Breast epithelium (tissue), 4 donors: ENCODE measurements around the gene MAPT. TPM values are rescaled to one million over a fixed set of nuclear protein-coding genes. Genes with fewer than 3 reads are reported as not detected.

Source experiments
- DNase-seq, 2 donors: peaks; one replicate each; pipeline ENCODE4 v3.0.0-alpha.2; 2019; ENCODE audit warnings: low spot score in 2 of 2
- H3K27ac ChIP-seq, 2 donors: fragments of 200-600 bp; sonication (generic) in 1 of 2; one replicate each; pipeline ENCODE4 v1.5.1; 2016 to 2019; ENCODE audit warnings: mild to moderate bottlenecking in 1 of 2
- H3K27me3 ChIP-seq, 2 donors: fragments of 200-600 bp; sonication (generic) in 1 of 2; one replicate each; pipeline versions ENCODE4 v1.5.1 to v1.6.0; 2017 to 2019; ENCODE audit warnings: control low read depth in 1 of 2, mild to moderate bottlenecking in 1 of 2
- H3K36me3 ChIP-seq: fragments of 200-600 bp; one replicate; pipeline ENCODE4 v1.5.1; 2019
- H3K4me1 ChIP-seq, 2 donors: fragments of 200-600 bp; sonication (generic); one replicate each; pipeline ENCODE4 v1.5.1; 2016 to 2019; ENCODE audit warnings: control low read depth in 1 of 2
- H3K4me3 ChIP-seq, 3 donors: fragments of 200-600 bp; sonication (generic); 1 replicate in 2 of 3; 2 replicates in 1 of 3; pipeline ENCODE4 v1.5.1; 2016 to 2019; ENCODE audit warnings: mild to moderate bottlenecking in 3 of 3, moderate library complexity in 2 of 3
- H3K9me3 ChIP-seq, 2 donors: fragments of 200-600 bp; sonication (generic) in 1 of 2; one replicate each; pipeline ENCODE4 v1.5.1; 2016 to 2019; ENCODE audit warnings: control low read depth in 1 of 2
- CTCF ChIP-seq, 3 donors: fragments of 450-650 bp; IDR thresholded peaks; one replicate each; pipeline ENCODE4 v1.5.1; 2016 to 2017; ENCODE audit warnings: antibody characterized with exemption in 3 of 3, mild to moderate bottlenecking in 3 of 3, moderate library complexity in 3 of 3
- POLR2A ChIP-seq: fragments of 450-650 bp; IDR thresholded peaks from one replicate; pipeline ENCODE4 v1.6.1; 2016; ENCODE audit warnings: antibody characterized with exemption, mild to moderate bottlenecking, moderate library complexity
- POLR2AphosphoS5 ChIP-seq, 3 donors: sonication (generic); formaldehyde crosslinking; IDR thresholded peaks; one replicate each; pipeline ENCODE4 v1.6.1; 2017; ENCODE audit warnings: antibody characterized with exemption in 3 of 3
- intact Hi-C: fragments of 100-400 bp; cut with DNase I; formaldehyde crosslinking; loops from one replicate; pipeline ENCODE4 v1.15.1; 2023; ENCODE audit warnings: low total_unique reads
- total RNA-seq, 3 donors: library from RNA; depleted of rRNA; stranded (reverse); fragments of >200 nt; gene quantifications; one replicate each; pipeline ENCODE4 v1.1.0, GENCODE V29; 2016

Gene MAPT
- total RNA-seq, 3 donors from 2014 or later, result 9.9 to 15.1 (median 12.4) TPM

GRCh38 chr17:45873728-45874127, 20.6 kb upstream of the MAPT start:
- peaks cover 0 to 3% of the 10 kb centered on the region in 2 donors for H3K27me3 ChIP-seq
- H3K36me3 ChIP-seq, result no peaks in the 10 kb centered on the region
- no peak overlapping the region for H3K27ac ChIP-seq
- H3K4me3 ChIP-seq, result no peak overlapping the region
- no peaks in the 10 kb centered on the region for H3K4me1 ChIP-seq
- intact Hi-C loops, result no loop called here
- no peaks in the 10 kb centered on the region for H3K9me3 ChIP-seq
- TF ChIP-seq POLR2AphosphoS5 (IDR thresholded peaks at IDR 0.05), result no peak
- no peak for TF ChIP-seq CTCF (IDR thresholded peaks at IDR 0.05)
- TF ChIP-seq POLR2A, result no peak
- DNase-seq, result no peak

GRCh38 chr17:45874151-45874550, 20.2 kb upstream of the MAPT start:
- Histone ChIP-seq H3K36me3 (no peaks in the 10 kb centered on the region), H3K27me3 (peaks cover 0 to 3% of the 10 kb centered on the region in 2 donors), H3K9me3 (no peaks in the 10 kb centered on the region), H3K27ac (no peak overlapping the region), H3K4me1 (no peaks in the 10 kb centered on the region), H3K4me3 (no peak overlapping the region)
- intact Hi-C loops, result no loop called here
- DNase-seq, result no peak
- TF ChIP-seq POLR2AphosphoS5 (IDR thresholded peaks at IDR 0.05), result no peak
- no peak for TF ChIP-seq CTCF (IDR thresholded peaks at IDR 0.05)
- TF ChIP-seq POLR2A, result no peak

GRCh38 chr17:45876539-45876938, 17.8 kb upstream of the MAPT start:
- intact Hi-C loops, result no loop called here
- H3K36me3 ChIP-seq, result no peaks in the 10 kb centered on the region
- peaks cover 0 to 3% of the 10 kb centered on the region in 2 donors for H3K27me3 ChIP-seq
- no peak for DNase-seq
- H3K4me1 ChIP-seq, result no peaks in the 10 kb centered on the region
- H3K9me3 ChIP-seq, result no peaks in the 10 kb centered on the region
- no peak overlapping the region for H3K4me3 ChIP-seq
- TF ChIP-seq CTCF (IDR thresholded peaks at IDR 0.05), result no peak
- TF ChIP-seq POLR2AphosphoS5 (IDR thresholded peaks at IDR 0.05), result no peak
- TF ChIP-seq POLR2A, result no peak
- H3K27ac ChIP-seq, result no peak overlapping the region

GRCh38 chr17:45877467-45877866, 16.9 kb upstream of the MAPT start:
- DNase-seq, result no peak
- Histone ChIP-seq H3K4me1 (no peaks in the 10 kb centered on the region), H3K4me3 (no peak overlapping the region), H3K27ac (no peak overlapping the region), H3K27me3 (peaks cover 0 to 3% of the 10 kb centered on the region in 2 donors), H3K9me3 (no peaks in the 10 kb centered on the region), H3K36me3 (no peaks in the 10 kb centered on the region)
- intact Hi-C loops, result no loop called here
- TF ChIP-seq POLR2AphosphoS5 (IDR thresholded peaks at IDR 0.05) (no peak), CTCF (IDR thresholded peaks at IDR 0.05) (no peak), POLR2A (no peak)

- Histone ChIP-seq H3K27ac (no peak overlapping the region), H3K4me3 (no peak overlapping the region), H3K36me3 (no peaks in the 10 kb centered on the region), H3K4me1 (no peaks in the 10 kb centered on the region), H3K27me3 (no peaks in the 10 kb centered on the region), H3K9me3 (no peaks in the 10 kb centered on the region)
- TF ChIP-seq CTCF (IDR thresholded peaks at IDR 0.05), result no peak
- no peak for TF ChIP-seq POLR2A
- no peak for TF ChIP-seq POLR2AphosphoS5 (IDR thresholded peaks at IDR 0.05)
- no peak for DNase-seq
- intact Hi-C loops, result no loop called here
These were observed 11.3 kb upstream of the MAPT start for GRCh38 chr17:45883063-45883462.
